Stimulated activated CD4-positive, alpha-beta T cell treated with anti-CD3 and anti-CD28 coated beads, Interleukin-1b, Interleukin-23, amount 100 ng/mL, for 4 hours (primary cell): ENCODE measurements around the gene ZNF30.
A peak's percentile ranks its signal among the peaks of the same experiment; 100 is the strongest.
"Not testable (repeated sequence)": the region's sequence is repeated elsewhere in the genome, so short reads cannot be mapped to it uniquely, and the experiment has no call there.

Source experiments
- DNase-seq, 2 donors: peaks; one replicate each; pipeline ENCODE4 v3.0.0-alpha.2; 2020; ENCODE audit warnings: low read depth in 2 of 2

Gene ZNF30

GRCh38 chr19:34960103-34960805 lies 33.6 kb downstream of the ZNF30 start:
- DNase-seq: no peak

GRCh38 chr19:34960940-34961679 lies 34.4 kb downstream of the ZNF30 start:
- no peak for DNase-seq

- DNase-seq: no peak
Measured at GRCh38 chr19:34961775-34962686, 35.3 kb downstream of the ZNF30 start.

- no peak for DNase-seq
Measured at GRCh38 chr19:34962687-34963572, 36.2 kb downstream of the ZNF30 start.

- peak in 1 of 2 donors; percentile 51 for DNase-seq
Measured at GRCh38 chr19:34963573-34964406, 37.1 kb downstream of the ZNF30 start, which contains the start of gene ZNF792. Gene ZNF792 (minus strand): TSS chr19:34964229. CDS start chr19:34963662, 567 bp downstream.

DNA sequence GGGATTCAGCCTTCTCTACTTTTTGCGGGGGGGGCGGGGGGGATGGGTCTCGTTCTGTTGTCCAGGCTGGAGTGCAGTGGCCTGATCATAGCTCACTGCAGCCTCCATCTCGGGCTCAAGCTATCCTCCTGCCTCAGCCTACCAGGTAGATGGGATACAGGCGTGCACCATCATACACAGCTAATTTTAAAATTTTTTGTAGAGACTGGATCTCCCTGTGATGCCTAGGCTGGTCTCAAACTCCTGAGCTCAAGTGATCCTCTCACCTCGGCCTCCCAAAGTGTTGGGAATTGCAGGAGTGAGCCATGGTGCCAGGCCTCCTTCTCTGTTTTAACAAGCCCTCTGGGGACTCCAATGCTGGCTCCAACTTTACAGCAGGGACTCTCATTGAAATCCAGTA lies 37.9 kb downstream of the ZNF30 start:
- no peak for DNase-seq

DNA sequence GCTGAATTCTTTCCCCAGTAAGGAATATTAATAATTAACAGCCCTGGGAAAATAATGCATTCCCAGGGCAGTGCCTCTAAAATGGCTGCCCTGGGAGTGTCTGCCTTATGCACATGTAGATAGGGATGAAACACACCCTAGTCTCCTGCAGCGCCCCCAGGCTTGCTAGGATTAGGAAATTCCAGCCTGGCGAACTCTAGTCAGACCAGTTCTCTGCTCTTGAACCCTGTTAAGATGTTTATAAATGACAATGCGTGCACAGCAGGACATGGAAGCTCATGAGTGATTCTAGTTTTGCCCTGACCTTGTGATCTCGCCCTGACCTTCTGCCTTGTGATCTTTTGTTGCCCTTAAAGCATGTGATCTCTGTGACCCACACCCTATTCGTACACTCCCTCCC lies 38.8 kb downstream of the ZNF30 start:
- DNase-seq: not testable (repeated sequence)

DNA sequence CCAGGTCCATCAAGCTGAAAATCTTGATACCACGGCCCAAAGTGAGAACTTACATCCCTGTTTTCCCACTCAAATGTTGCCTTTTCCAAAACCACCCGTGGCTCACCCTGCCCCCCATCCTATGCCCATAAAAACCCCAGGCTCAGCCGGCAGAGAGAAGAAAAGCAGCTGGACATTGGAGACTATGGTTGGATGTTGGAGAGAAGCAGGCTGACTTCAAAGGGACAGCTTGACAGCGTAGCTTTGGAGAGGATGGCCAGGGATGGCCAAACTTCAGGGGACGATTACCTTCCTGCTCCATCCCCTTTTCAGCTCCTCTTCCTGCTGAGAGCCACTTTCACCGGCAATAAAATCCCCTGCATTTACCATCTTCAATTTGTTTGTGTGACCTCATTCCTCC lies 40.8 kb downstream of the ZNF30 start:
- DNase-seq: no peak

DNA sequence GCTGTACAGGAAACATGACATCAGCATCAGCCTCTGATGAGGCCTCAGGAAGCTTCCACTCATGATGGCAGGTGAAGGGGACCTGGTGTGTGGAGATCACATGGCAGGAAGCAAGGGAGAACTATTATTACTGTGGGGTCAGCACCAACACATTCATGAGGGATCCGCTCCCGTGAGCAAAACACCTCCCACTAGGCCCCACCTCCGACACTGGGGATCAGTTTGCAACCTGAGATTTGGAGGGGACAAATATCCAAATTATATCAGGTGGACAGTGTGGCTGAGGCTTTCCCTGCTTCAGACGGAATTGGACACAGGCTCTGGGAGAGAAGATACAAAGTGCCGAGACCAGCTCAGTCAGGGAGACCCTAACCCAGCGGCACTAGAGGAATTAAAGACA lies 43.0 kb downstream of the ZNF30 start:
- no peak for DNase-seq

- not testable (repeated sequence) for DNase-seq
Measured at GRCh38 chr19:34970185-34970780, 43.6 kb downstream of the ZNF30 start.

GRCh38 chr19:34972163-34972705 lies 45.5 kb downstream of the ZNF30 start:
- no peak for DNase-seq

GRCh38 chr19:34974646-34975045 lies 47.9 kb downstream of the ZNF30 start:
- no peak for DNase-seq

DNA sequence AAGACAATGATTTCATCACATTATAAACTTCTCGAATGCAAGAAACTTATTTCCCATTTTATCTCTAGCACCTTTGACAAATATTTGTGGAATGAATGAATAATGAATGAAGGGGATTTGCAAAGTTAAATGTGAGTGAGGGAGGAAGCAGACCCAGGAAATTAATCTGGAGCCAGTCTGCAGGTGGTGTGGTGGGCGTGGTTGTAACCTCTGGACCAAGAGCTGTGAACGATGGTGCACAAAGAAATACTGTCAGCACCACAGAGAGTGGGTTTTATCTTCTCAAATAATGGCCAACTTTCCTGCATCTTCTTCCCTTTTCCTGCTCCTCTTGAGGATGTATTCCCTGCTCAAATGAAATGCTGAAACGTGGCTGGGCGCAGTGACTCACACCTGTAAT lies 48.4 kb downstream of the ZNF30 start:
- DNase-seq: no peak

GRCh38 chr19:34976611-34977010 lies 49.9 kb downstream of the ZNF30 start:
- DNase-seq: no peak

GRCh38 chr19:34979819-34980640 lies 53.3 kb downstream of the ZNF30 start:
- DNase-seq: no peak

DNA sequence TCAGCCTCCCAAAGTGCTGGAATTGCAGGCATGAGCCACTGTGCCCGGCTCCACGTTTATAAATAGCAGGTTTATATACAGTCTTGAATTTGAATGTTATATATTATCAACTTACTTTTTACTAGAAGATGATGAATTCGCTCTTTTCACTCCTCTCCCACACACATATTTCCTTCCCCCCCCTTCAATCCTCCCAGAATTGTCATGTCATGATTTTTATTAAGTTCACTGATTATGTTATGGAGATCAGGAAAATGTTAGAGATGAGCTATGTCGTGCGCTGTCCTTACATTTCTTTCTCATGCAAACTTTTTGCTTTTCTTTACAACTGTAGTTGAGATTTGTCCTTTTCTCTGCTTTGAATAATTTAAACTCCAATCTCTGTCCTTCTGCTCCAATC lies 55.6 kb downstream of the ZNF30 start:
- no peak for DNase-seq

DNA sequence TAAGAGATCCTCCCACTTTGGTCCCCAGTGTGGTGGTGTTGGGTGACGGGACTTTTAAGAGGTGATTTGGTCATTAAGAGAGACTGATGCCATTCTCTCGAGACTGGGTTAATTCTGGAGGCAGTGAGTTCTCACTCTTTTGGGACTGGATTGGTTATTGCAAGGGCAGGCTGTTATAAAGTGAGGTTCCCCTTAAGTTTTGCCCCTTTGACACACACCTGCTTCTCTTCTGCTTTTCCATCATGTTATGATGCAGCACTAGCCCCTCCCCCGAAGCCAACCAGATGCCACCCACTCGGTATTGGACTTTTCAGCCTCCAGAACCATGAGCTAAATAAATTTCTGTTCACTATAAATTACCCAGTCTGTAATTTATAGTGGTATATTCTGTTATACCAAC lies 57.1 kb downstream of the ZNF30 start:
- DNase-seq: no peak

DNA sequence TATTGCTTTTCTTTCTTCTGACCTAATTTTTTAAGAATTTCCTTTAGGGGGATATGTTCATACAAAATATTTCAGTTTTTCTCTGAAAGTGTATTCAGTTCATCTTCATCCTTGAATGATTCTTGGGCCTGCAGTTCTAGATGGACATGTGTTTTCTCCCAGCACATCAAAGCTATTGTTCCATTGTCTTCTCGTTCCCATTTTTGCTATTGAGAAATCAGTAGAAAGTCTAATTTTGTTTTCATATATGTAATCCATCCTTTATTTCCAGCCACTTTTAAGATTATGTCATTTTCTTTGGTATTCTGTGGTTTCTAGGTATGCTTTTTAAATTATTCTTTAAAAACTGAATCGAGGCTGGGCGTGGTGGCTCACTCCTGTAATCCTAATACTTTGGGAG lies 57.6 kb downstream of the ZNF30 start:
- no peak for DNase-seq
